GM12873 (cell line): ENCODE results near the gene TMEM259.

ENCODE experiments used
- TF ChIP-seq, protein P1 (sequence below): IDR thresholded peaks from 2 replicates; pipeline ENCODE4 v1.5.1; 2012; ENCODE audit warnings: low read depth, mild to moderate bottlenecking, moderate library complexity, low read length, control low read depth; ENCODE audit not compliant: insufficient read depth; ENCODE audit errors: missing control alignments

The TMEM259 gene

DNA sequence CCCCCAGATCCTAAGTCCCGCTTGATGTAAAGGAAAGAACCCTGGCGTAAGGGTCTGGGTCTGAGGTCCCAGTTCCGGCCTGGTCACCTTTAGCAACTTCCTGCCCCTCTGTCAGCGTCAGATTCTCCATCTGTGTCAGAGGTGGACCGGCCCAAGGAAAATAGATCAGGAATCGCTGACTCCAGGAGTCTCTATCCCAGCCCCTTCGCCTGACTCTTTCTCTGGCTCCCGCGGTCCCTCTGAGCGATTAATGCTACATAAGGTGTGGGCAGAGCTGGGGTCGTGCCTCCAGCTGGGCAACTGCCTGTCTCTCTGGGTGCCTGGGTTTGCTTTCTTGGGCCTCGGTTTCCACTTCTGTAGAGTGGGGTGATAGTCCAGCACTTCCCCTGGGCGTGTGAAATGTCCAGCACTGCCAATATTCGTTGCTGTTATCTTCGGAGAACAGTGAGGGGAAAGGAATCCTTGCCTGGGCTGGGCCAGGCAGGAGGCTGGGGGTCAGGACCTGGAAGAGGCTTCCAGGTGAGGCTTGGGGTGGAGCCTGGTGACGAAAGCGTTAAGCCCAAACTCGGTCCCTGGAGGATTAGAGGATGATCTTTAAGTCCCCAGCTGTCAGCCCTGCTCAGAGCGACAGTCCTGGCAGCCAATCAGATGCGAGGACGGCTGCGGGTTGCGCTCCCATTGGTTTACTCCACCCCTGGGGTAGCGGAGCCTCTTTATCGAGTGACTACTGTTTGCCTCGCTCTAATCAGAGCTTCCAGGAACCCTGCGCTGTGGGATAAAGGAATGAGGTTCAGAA is 19.8 kb upstream of the TMEM259 start:
- TF ChIP-seq, protein P1, sequence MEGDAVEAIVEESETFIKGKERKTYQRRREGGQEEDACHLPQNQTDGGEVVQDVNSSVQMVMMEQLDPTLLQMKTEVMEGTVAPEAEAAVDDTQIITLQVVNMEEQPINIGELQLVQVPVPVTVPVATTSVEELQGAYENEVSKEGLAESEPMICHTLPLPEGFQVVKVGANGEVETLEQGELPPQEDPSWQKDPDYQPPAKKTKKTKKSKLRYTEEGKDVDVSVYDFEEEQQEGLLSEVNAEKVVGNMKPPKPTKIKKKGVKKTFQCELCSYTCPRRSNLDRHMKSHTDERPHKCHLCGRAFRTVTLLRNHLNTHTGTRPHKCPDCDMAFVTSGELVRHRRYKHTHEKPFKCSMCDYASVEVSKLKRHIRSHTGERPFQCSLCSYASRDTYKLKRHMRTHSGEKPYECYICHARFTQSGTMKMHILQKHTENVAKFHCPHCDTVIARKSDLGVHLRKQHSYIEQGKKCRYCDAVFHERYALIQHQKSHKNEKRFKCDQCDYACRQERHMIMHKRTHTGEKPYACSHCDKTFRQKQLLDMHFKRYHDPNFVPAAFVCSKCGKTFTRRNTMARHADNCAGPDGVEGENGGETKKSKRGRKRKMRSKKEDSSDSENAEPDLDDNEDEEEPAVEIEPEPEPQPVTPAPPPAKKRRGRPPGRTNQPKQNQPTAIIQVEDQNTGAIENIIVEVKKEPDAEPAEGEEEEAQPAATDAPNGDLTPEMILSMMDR = no peak

DNA sequence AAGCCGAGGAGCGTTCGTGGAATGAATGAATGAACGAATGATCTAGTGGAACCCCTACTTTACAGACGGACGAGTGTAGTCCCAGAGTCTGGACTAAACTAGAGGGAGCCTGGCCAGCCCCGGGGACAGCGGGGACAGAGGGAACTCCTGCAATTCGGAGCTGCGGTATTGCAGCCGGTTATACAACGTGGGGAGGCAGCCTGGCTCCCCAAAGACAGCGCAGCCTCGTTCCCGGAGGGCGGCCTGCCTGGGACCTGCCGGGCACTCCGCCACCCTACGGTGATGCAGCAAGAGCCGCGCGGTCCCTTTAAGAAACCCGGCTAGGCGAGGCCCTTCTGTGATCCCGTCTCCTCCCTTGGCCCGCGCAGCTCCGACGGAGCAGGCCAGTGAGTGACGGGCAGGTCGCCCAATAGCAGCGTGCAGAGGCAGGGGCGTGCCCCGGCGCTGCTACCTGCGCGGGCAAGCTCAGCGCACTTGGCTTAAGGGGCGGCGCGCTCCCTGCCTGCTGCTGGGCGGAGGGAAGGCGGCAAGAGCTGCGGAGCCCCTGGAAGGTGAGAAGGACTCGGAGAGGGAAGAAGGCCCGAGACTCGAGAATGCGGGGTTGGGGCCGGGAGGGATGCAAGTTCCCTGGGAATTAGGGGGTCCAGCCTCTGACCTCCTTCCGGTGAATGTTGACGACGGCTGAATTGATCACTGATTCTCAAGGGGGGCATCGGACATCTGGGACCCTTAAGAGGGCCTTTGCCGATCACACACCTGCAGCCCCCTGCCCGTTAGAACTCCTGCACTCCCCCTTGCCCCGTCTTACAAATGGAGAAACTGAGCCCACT is 18.9 kb upstream of the TMEM259 start, which contains the start of gene ABCA7:
Gene ABCA7 (plus strand): TSS at position 462 of the 830 bp plus-strand sequence. CDS start 1,255 bp downstream, outside the sequence.
- TF ChIP-seq, protein P1 = no peak

DNA sequence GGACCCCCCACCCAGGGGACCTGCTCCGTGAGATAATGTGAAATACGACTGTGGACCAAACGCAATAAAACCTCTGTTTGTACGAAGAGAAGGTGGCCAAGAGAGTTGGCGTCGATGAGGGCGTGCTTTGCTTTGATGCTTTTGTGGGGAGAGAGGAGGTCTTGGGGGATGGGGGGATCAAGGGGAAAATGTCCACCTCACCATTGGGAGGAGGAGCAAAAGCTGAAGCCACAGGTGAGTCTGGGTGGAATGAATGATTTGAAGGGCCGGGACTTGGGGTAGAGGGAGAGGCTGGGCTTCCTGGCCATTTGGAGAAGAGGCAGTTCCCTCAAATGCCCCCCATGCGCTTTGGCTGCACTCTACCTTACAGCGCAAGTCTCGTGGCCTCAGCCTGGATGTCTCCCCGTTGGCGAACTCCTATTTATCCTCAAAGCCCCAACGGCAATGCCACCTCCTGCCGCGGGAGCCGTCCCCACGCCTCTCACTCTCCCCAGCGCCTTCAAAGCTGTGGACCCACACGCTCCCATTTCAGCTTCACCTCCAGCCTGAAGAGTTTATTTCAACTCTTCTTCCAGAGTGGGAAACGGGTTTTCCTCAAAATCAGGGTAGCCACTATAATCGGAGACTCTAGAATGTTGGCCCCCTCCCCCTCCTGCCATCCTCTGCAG is 18.2 kb upstream of the TMEM259 start:
- TF ChIP-seq, protein P1 = no peak

DNA sequence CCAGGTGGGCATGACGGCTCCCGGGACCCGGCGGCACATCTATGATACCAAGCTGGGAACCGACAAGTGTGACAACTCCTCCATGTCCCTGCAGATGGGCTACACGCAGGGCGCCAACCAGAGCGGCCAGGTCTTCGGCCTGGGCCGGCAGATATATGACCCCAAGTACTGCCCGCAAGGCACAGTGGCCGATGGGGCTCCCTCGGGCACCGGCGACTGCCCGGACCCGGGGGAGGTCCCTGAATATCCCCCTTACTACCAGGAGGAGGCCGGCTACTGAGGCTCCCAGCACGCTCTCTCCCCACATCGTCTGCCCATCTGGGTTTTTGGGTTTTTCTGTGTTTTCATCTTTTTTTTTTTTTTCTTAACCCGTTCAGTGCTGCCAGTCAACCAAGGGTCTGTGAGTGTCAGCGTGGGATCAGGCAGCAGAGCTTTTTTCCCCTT is 16.7 kb upstream of the TMEM259 start:
- TF ChIP-seq, protein P1 = no peak

DNA sequence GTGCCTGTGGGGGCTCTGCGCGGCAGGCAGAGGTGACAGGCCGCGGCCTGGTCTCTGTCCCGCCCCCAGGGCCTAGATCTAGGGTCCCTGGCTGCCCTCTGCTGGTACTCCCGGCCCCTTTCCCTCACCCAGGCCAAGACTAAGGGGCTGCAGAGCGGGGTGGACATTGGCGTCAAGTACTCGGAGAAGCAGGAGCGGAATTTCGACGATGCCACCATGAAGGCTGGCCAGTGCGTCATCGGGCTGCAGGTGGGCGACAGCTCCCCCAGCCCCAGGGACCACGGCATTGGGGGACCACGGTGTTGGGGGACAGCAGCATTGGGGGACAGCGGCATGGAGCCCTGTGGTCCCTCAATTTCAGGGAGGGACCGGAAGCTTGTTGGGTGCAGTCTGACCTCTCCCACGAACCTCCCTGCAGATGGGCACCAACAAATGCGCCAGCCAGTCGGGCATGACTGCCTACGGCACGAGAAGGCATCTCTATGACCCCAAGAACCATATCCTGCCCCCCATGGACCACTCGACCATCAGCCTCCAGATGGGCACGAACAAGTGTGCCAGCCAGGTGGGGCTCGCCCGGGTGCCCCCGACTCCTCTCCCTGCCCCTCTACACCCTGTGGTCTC is 15.2 kb upstream of the TMEM259 start:
- TF ChIP-seq, protein P1 = no peak

DNA sequence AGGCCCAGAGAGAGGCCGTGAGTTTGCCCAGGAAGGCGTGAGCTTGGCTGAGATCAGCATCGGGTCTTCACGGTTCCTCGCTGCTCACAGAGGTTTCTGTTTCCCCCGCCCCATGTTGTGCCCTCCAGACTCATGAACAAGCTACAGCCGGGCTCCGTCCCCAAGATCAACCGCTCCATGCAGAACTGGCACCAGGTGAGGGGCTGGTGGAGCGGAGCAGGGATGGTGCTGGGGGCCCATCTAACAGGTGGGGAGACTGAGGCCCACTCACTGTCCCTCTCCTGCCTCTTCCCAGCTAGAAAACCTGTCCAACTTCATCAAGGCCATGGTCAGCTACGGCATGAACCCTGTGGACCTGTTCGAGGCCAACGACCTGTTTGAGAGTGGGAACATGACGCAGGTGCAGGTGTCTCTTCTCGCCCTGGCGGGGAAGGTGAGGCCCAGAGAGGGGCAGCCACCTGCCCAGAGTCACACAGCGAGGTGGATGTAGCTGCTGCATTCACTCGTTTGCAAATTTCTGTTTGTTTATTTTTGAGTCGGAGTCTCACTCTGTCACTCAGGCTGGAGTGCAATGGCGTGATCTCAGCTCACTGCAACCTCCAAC is 11.4 kb upstream of the TMEM259 start:
- TF ChIP-seq, protein P1 = no peak
